ENCODE measurements around the gene EMX2. TPM values are rescaled to one million over a fixed set of nuclear protein-coding genes. Genes with fewer than 3 reads are reported as not detected.

EMX2 gene
- total RNA-seq, 1 donor from 2014 or later, result not detected

- peaks cover 9% of the 10 kb centered on the region for H3K4me1 Mint-ChIP-seq (ENCODE audit: low read depth)
- DNase-seq (ENCODE audit: low spot score), result no peak
- no peak overlapping the region for H3K27ac Mint-ChIP-seq
- peaks cover 87% of the 10 kb centered on the region for H3K27me3 Mint-ChIP-seq (ENCODE audit: insufficient read depth)
- no peaks in the 10 kb centered on the region for H3K9me3 Mint-ChIP-seq
- peaks cover 4% of the 10 kb centered on the region for H3K36me3 Mint-ChIP-seq (ENCODE audit: low read depth)
- H3K4me3 Mint-ChIP-seq, result no peak overlapping the region
- intact Hi-C loops (cut with micrococcal nuclease), result loop anchor here (2.0 kb wide), 1 partner anchor 15 kb away; no protein-coding TSS in a partner anchor
Observed at GRCh38 chr10:117550076-117550475, 7.5 kb downstream of the EMX2 start.

- Mint-ChIP-seq H3K9me3 (no peaks in the 10 kb centered on the region), H3K36me3 (ENCODE audit: low read depth) (peaks cover 4% of the 10 kb centered on the region), H3K27ac (no peak overlapping the region), H3K27me3 (ENCODE audit: insufficient read depth) (peaks cover 85% of the 10 kb centered on the region), H3K4me3 (no peak overlapping the region), H3K4me1 (ENCODE audit: low read depth) (peaks cover 9% of the 10 kb centered on the region)
- DNase-seq (ENCODE audit: low spot score), result no peak
- intact Hi-C loops (cut with micrococcal nuclease), result loop anchor here (2.0 kb wide), 1 partner anchor 16 kb away; no protein-coding TSS in a partner anchor
Observed at GRCh38 chr10:117550599-117551329, 8.2 kb downstream of the EMX2 start.

- H3K9me3 Mint-ChIP-seq, result no peaks in the 10 kb centered on the region
- peaks cover 9% of the 10 kb centered on the region for H3K4me1 Mint-ChIP-seq (ENCODE audit: low read depth)
- peaks cover 86% of the 10 kb centered on the region for H3K27me3 Mint-ChIP-seq (ENCODE audit: insufficient read depth)
- peak overlapping the region; percentile 61 for H3K27ac Mint-ChIP-seq
- DNase-seq (ENCODE audit: low spot score), result no peak
- peaks cover 4% of the 10 kb centered on the region for H3K36me3 Mint-ChIP-seq (ENCODE audit: low read depth)
- intact Hi-C loops (cut with micrococcal nuclease), result loop anchor here (1.0 to 2.0 kb wide), 2 partner anchors 17 to 414 kb away; no protein-coding TSS in a partner anchor
- H3K4me3 Mint-ChIP-seq, result no peak overlapping the region
Observed at GRCh38 chr10:117551330-117552155, 9.0 kb downstream of the EMX2 start.

GRCh38 chr10:117552156-117552631, 9.6 kb downstream of the EMX2 start:
- no peak for DNase-seq (ENCODE audit: low spot score)
- intact Hi-C loops (cut with micrococcal nuclease), result loop anchor here (1.0 kb wide), 1 partner anchor 415 kb away; no protein-coding TSS in a partner anchor
- peaks cover 80% of the 10 kb centered on the region for H3K27me3 Mint-ChIP-seq (ENCODE audit: insufficient read depth)
- peaks cover 9% of the 10 kb centered on the region for H3K4me1 Mint-ChIP-seq (ENCODE audit: low read depth)
- H3K4me3 Mint-ChIP-seq, result no peak overlapping the region
- H3K9me3 Mint-ChIP-seq, result no peaks in the 10 kb centered on the region
- H3K27ac Mint-ChIP-seq, result peak overlapping the region; percentile 73
- peaks cover 4% of the 10 kb centered on the region for H3K36me3 Mint-ChIP-seq (ENCODE audit: low read depth)

- no peak for DNase-seq (ENCODE audit: low spot score)
- H3K9me3 Mint-ChIP-seq, result no peaks in the 10 kb centered on the region
- no peak overlapping the region for H3K4me3 Mint-ChIP-seq
- H3K27ac Mint-ChIP-seq, result peak overlapping the region; percentile 73
- peaks cover 75% of the 10 kb centered on the region for H3K27me3 Mint-ChIP-seq (ENCODE audit: insufficient read depth)
- peaks cover 9% of the 10 kb centered on the region for H3K4me1 Mint-ChIP-seq (ENCODE audit: low read depth)
- H3K36me3 Mint-ChIP-seq (ENCODE audit: low read depth), result peaks cover 4% of the 10 kb centered on the region
- intact Hi-C loops (cut with micrococcal nuclease), result loop anchor here (1.0 kb wide), 1 partner anchor 415 kb away; no protein-coding TSS in a partner anchor
Observed at GRCh38 chr10:117552701-117553141, 10.2 kb downstream of the EMX2 start.

GRCh38 chr10:117553142-117553814, 10.7 kb downstream of the EMX2 start:
- H3K9me3 Mint-ChIP-seq, result no peaks in the 10 kb centered on the region
- H3K4me1 Mint-ChIP-seq (ENCODE audit: low read depth), result peaks cover 9% of the 10 kb centered on the region
- H3K36me3 Mint-ChIP-seq (ENCODE audit: low read depth), result peaks cover 2% of the 10 kb centered on the region
- H3K27me3 Mint-ChIP-seq (ENCODE audit: insufficient read depth), result peaks cover 70% of the 10 kb centered on the region
- intact Hi-C loops (cut with micrococcal nuclease), result no loop called here
- H3K27ac Mint-ChIP-seq, result peak overlapping the region; percentile 73
- H3K4me3 Mint-ChIP-seq, result no peak overlapping the region
- no peak for DNase-seq (ENCODE audit: low spot score)

GRCh38 chr10:117553815-117554172, 11.2 kb downstream of the EMX2 start:
- Mint-ChIP-seq H3K4me3 (no peak overlapping the region), H3K4me1 (ENCODE audit: low read depth) (peaks cover 9% of the 10 kb centered on the region), H3K27me3 (ENCODE audit: insufficient read depth) (peaks cover 68% of the 10 kb centered on the region), H3K27ac (peak overlapping the region; percentile 82), H3K36me3 (ENCODE audit: low read depth) (peaks cover 2% of the 10 kb centered on the region), H3K9me3 (no peaks in the 10 kb centered on the region)
- intact Hi-C loops (cut with micrococcal nuclease), result no loop called here
- DNase-seq (ENCODE audit: low spot score), result no peak

- no peak for DNase-seq (ENCODE audit: low spot score)
- H3K9me3 Mint-ChIP-seq, result no peaks in the 10 kb centered on the region
Observed at GRCh38 chr10:117554241-117554814, 11.8 kb downstream of the EMX2 start.

GRCh38 chr10:117555017-117555416, 12.5 kb downstream of the EMX2 start:
- Mint-ChIP-seq H3K4me3 (no peak overlapping the region), H3K9me3 (no peaks in the 10 kb centered on the region), H3K27ac (no peak overlapping the region), H3K27me3 (ENCODE audit: insufficient read depth) (peaks cover 56% of the 10 kb centered on the region), H3K4me1 (ENCODE audit: low read depth) (peaks cover 9% of the 10 kb centered on the region), H3K36me3 (ENCODE audit: low read depth) (peaks cover 2% of the 10 kb centered on the region)
- no peak for DNase-seq (ENCODE audit: low spot score)
- intact Hi-C loops (cut with micrococcal nuclease), result no loop called here

More at GRCh38 chr10:117554241-117554814, 11.8 kb downstream of the EMX2 start:
- peak overlapping the region; percentile 82 for H3K27ac Mint-ChIP-seq
- peaks cover 2% of the 10 kb centered on the region for H3K36me3 Mint-ChIP-seq (ENCODE audit: low read depth)
- intact Hi-C loops (cut with micrococcal nuclease), result no loop called here
- H3K4me1 Mint-ChIP-seq (ENCODE audit: low read depth), result peaks cover 9% of the 10 kb centered on the region
- H3K4me3 Mint-ChIP-seq, result no peak overlapping the region
- peaks cover 62% of the 10 kb centered on the region for H3K27me3 Mint-ChIP-seq (ENCODE audit: insufficient read depth)

GRCh38 chr10:117555863-117556262, 13.3 kb downstream of the EMX2 start:
- Mint-ChIP-seq H3K4me3 (no peak overlapping the region), H3K27me3 (ENCODE audit: insufficient read depth) (peaks cover 47% of the 10 kb centered on the region)

GRCh38 chr10:117556356-117556755, 13.8 kb downstream of the EMX2 start:
- intact Hi-C loops (cut with micrococcal nuclease), result no loop called here
- Mint-ChIP-seq H3K9me3 (no peaks in the 10 kb centered on the region), H3K4me1 (ENCODE audit: low read depth) (peaks cover 9% of the 10 kb centered on the region), H3K4me3 (no peak overlapping the region), H3K27me3 (ENCODE audit: insufficient read depth) (peaks cover 42% of the 10 kb centered on the region), H3K36me3 (ENCODE audit: low read depth) (peaks cover 2% of the 10 kb centered on the region), H3K27ac (no peak overlapping the region)
- DNase-seq (ENCODE audit: low spot score), result no peak

More at GRCh38 chr10:117555863-117556262, 13.3 kb downstream of the EMX2 start:
- peaks cover 2% of the 10 kb centered on the region for H3K36me3 Mint-ChIP-seq (ENCODE audit: low read depth)
- DNase-seq (ENCODE audit: low spot score), result no peak
- intact Hi-C loops (cut with micrococcal nuclease), result no loop called here
- no peaks in the 10 kb centered on the region for H3K9me3 Mint-ChIP-seq
- no peak overlapping the region for H3K27ac Mint-ChIP-seq
- peaks cover 9% of the 10 kb centered on the region for H3K4me1 Mint-ChIP-seq (ENCODE audit: low read depth)

GRCh38 chr10:117559712-117560111, 17.2 kb downstream of the EMX2 start:
- Mint-ChIP-seq H3K4me1 (ENCODE audit: low read depth) (no peaks in the 10 kb centered on the region), H3K4me3 (no peak overlapping the region), H3K36me3 (ENCODE audit: low read depth) (no peaks in the 10 kb centered on the region), H3K27me3 (ENCODE audit: insufficient read depth) (peaks cover 17% of the 10 kb centered on the region), H3K27ac (no peak overlapping the region), H3K9me3 (no peaks in the 10 kb centered on the region)
- intact Hi-C loops (cut with micrococcal nuclease), result no loop called here
- DNase-seq (ENCODE audit: low spot score), result no peak

All from activated T-helper 1 cell treated with anti-CD3 and anti-CD28 coated beads, Interleukin-12 subunit alpha, Interleukin-12 subunit beta, Interleukin-2, Interleukin-4 antibody, amounts not matched to agents 30 ng/mL and 10 ng/mL and 1 ng/mL, durations not matched to agents 14 hours and 24 hours and 36 hours (primary cell).